Measurements from ENCODE around the gene TMEM72.

The TMEM72 gene

DNA sequence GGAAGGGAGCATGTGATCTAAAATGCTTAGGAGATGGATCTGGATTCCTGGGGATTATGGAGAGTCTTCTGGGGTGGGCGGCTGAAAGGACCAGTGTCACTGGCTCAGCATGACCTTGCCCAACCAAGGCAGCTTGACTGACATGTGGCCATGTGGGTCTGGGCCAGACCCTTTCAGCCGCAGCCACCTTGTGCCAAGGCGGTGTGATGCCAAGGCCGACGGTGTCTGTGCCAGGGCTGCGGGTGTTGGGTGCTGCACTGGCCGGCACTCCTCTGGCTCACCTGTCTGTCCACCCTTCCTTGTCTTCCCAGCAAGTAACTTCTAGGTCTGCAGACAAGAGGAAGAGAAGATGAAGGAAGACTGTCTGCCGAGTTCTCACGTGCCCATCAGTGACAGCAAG is 58.7 kb downstream of the TMEM72 start:
- DNase-seq, result no peak

- DNase-seq, result no peak
These were observed 59.8 kb downstream of the TMEM72 start for GRCh38 chr10:44970812-44971395.

DNA sequence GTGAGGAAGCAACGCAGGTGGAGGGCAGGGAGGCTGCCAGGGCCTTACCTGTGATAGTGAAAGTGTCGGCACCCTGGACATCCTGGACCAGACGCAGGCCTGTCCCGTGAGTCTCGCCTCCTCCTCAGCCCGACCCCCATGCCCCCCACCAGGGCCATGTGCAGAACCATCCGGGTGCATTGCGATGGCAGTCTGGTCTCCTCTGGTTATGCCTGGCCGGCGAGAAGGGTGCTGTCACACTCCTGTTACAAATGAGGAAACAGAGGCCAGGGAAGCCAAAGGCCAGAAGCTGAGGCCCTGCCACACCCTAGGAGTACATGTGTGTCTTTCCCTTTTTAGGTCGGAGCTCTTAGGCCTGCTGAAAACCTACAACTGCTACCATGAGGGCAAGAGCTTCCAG is 60.3 kb downstream of the TMEM72 start:
- DNase-seq, result no peak

DNA sequence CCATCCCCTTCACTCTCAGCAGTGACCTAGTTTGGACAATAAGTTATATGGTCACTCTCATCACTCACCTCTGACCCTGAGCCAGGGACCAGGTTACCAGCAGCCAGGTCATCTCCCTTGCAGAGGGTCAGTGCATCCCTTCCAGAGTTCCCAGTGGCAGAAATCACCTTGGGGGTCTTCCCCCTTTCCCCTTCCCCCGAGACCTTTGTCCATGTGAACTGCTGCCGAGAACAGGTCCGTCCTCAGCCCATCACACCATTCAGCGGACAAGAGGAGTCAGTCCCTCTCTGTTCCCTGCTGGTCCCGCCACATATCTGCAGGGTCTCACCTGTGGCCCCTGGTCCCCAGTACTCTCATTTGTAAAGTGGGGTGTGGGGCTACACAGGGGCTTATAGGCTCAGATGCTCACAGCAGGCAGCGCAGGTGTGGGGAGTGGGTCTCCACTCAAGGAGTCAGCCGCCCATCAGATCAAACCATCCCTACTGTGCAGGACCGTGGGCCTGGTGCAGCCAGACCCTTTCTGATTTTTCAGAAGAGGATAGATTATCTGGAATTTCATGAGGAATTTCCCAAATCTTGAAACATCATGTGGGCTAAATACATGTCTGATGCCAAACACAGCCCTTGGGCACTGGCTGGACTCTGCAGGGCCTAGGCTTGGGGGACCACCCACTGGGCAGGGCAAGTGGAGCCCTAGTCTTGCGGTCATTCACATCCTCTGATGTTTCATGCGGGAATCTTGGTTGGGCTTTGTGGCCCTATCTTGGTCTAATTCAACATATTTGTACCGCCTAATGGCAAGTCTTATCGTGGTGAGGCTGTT is 61.0 kb downstream of the TMEM72 start:
- no peak for DNase-seq

GRCh38 chr10:44972874-44973306 is 61.8 kb downstream of the TMEM72 start:
- no peak for DNase-seq

DNA sequence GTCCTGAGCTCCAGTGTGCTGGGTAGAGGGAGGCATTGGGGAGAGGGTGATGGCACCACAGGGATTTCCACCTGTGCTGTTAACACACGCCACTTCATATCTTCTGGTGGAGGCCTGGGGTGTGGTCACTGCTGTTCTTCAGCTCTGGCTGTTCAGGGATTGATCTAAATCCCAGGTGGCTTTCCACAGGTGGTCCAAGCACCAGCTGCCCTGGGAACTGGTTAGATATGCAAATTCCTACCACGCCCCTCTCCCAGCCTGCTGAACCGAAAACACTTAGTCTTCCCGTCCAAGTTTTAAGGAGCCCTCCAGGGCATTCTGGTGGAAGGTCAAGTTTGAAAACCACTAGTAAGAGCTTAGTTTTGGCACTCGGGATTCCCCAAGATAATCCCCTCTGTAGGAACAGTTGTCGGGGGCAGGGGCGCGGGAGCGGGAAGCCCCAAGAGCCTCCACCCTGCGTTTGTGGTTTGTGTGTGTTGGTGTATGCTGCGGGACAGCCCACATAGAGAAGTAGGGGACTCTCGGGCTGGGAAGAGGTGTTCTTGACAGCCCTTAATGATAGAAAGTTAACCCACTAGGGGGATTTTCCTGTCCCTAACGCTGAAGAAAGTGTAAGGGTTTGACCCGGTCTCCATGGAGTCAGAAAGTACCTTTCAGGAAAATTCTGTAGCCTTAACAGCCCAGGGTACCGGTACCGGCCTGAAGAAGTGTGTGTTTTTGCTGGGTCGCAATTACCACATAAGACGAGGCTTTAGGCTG is 62.4 kb downstream of the TMEM72 start:
- no peak for DNase-seq

DNA sequence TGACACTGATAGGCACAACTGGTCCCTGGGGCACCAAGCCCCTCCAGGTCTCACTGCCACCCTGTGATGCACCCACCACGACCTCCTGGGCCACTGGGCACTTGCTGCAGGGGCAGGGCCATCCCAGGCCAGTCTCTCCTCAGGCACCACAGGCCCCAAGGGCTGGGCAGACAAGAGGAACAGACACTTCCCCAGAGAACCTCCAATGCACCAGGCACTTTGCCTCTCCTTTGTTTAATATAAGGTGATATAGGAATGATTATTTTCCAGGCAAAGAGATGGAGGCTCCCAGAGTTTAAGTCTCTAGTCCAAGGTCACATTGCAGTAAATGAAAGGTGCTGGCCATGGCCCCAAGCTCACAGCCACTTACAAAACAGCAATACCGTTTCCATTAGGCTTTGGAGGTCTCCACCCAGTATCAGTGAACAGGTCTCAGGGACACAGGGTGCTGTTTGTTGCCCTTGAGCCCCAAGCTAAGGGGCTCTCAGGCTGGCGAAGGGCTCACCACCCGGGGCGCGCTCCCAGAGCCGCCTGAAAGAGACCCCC is 63.0 kb downstream of the TMEM72 start:
- DNase-seq, result no peak

- DNase-seq, result peak; percentile 61
These were observed 63.7 kb downstream of the TMEM72 start for GRCh38 chr10:44974628-44975430.

- DNase-seq, result no peak
These were observed 64.5 kb downstream of the TMEM72 start for GRCh38 chr10:44975431-44976331.

DNA sequence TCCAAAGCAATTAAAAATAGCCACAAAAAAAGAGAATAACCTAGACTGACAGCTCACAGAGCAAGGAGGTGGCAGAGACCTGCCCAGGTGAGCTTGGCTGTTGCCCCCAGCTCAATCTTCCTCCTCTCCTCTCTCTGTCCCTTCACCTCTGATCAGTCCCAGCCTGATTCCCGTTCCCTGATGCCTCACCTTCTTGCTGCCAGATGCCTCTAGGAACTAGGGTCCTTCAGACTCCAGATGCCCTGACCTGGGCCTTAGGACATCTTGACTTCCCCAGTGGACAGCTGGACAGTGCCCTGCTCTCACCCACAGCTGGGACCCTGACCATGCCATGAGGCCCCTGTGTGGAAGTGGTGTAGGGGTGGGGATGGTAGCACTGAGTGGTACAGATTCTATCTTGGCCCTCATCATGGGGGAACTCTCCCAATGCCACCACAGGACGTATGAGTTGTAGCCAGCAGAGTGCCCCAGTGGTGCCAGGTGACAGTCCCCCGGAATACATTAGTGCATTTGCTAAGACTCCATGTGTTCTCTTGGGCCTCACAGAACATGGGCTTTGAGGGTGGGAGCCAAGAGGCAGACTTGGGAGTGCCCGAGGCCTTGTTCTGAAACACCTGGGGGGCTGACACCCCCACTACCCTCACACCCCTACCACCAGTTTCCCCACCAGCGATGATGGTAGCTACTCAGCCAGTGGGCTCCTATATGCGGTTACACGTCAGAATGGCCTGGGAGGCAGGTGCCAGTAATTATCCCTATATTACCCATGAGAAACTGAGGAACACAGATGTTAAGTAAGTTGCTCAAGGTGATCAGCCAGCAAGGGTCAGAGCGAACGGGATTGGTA is 65.4 kb downstream of the TMEM72 start:
- DNase-seq, result no peak

DNA sequence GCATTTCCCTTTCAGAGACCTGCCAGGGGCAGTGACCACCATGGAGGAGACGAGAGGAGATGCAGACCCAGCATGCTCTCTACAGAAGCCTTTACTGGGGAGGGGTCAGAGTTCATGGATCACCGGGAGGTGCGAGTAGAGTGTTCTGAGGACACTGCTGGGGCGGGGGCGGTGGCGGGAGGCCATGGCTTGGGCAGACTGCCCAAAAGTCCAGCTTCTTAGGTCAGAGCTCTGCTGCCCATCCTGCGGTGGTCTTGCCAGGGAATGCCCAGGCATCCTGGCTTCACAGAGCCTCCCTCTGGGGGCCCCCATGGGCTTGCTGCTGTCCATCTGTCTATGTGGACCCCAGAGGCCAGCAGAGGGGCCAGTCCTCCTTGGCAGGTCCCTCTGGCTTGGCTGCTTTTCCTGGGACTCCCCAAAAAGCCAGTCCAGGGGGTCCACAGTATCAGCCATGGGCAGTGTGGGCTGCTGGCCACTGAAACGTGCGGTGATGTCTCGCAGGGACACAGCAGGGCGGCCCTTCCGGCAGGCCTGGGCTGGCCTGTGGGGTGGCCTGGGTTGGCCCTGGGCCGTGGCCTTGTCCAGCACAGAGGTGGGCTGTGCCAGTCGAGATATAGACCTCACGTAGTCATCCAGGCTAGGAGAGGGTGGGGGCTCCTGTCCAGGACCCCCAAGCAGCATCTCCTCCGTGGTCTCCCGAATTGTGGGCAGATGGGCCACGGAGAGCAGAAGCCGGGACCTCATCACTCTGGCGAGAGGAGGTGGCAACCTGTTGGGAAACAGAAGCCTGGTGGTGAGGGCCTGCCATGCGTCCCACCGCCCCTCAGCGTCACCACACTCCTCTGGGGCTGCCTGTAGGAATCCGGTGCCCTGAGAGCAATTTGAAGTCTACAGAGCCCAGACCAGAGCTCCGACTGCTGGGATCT is 66.4 kb downstream of the TMEM72 start:
- DNase-seq, result no peak

- no peak for DNase-seq
These were observed 67.1 kb downstream of the TMEM72 start for GRCh38 chr10:44978213-44978569.

DNA sequence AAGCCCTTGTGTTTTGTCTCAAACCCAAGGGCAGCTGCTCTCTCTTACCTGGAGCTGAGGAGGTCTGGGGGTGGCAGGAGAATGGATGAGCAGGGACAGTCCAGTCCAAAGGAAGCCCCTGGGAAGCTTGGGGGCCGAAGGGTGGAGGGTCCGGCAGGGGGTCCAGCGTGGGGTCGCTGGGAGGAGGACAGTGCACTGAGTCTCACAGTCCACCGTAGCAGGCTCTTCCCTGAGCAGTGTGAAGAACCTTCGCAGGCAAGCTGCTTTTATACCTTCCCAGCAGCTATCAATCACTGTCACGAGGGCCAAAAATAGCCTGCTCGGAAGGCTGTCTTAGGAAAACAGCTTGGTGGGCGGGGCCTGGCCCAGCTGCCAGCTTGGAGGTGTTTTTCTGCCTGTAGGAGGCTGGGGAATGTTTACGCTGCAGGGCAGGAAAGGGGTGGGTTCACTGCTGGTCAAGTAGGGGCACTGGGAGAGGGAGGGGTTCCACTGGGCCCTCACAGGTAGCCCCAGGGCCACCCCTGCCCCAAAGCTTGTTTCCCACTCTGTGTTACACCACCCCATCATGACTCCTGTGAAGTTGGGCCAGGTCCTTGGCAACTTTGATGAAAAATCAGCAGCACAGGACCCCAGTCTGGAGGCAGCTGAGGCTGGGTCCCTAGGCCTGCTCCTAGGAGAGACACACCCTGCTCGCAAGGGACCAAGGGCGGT is 67.6 kb downstream of the TMEM72 start, which contains the start of gene DEPP1:
TSS of gene DEPP1 (minus strand) at position 240 of the 711 bp plus-strand sequence. CDS start 779 bp downstream, outside the sequence.
- DNase-seq, result no peak

DNA sequence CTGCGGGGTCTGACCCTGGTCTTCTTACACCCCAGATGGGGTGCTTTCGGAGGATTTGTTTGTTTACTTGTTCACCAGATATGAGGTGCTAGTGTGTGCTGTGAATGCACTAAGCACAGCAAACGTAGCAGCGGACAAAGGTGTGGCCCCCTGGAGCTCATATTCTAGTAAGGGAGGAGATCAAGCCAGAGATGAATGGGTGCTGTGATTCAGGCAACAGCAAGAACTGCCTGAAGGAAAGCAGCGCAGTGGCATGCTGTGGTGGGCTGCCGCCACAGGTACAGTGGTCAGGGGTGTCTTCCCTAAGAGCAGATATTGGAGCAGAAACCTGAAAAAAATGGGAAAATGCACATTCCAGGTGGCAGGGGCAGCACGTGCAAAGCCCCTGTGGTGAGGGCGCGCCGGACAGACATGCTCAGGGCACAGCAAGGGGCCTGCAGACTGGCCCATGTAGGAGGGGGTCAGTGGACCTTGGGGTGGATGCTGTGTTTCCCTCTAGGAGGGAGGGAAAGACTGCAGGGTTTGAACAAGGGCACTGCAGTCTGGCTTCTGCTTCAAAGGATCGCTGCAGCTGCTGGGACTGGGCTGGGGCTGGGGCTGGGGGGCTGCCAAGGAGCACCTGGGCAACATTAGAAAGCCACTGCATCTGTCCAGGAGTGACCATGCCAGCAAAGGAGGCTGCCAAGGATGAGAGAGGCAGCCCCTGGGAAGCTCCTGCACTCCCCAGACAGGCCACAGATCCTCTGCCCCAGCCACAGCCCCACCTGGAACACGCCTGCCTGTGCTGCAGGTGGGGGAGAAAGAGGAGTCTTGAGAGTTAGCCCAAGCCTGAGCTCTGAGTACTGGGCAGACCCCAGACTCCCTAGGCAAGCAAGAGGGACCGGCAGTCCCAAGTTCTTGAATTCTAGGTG is 68.4 kb downstream of the TMEM72 start:
- DNase-seq, result no peak

- no peak for DNase-seq
These were observed 69.4 kb downstream of the TMEM72 start for GRCh38 chr10:44980309-44981171.
